ENCODE measurements around the gene GLTPD2.
A peak's percentile ranks its signal among the peaks of the same experiment; 100 is the strongest.

GRCh38 chr17:4786106-4786511 lies 2.7 kb upstream of the GLTPD2 start, which contains the start of gene VMO1:
- peak in 1 of 3 donors; percentile 18 for TF ChIP-seq POLR2A (IDR thresholded peaks at IDR 0.05)
- no peak for TF ChIP-seq CTCF (IDR thresholded peaks at IDR 0.05)

Data from body of pancreas (tissue), 4 donors.